Skeletal muscle cell (primary cell): ENCODE results near the gene CDC14B.
"Not testable (repeated sequence)": the region's sequence is repeated elsewhere in the genome, so short reads cannot be mapped to it uniquely, and the experiment has no call there.

Experiments used
- DNase-seq: peaks from one replicate; pipeline ENCODE4 v3.0.0-alpha.2; 2010; ENCODE audit warnings: low read depth
- H3K4me3 ChIP-seq: 2 replicates; pipeline ENCODE4 v1.5.1; 2011; ENCODE audit warnings: low read depth, mild to moderate bottlenecking, control low read depth, low read length, moderate library complexity

The CDC14B gene

DNA sequence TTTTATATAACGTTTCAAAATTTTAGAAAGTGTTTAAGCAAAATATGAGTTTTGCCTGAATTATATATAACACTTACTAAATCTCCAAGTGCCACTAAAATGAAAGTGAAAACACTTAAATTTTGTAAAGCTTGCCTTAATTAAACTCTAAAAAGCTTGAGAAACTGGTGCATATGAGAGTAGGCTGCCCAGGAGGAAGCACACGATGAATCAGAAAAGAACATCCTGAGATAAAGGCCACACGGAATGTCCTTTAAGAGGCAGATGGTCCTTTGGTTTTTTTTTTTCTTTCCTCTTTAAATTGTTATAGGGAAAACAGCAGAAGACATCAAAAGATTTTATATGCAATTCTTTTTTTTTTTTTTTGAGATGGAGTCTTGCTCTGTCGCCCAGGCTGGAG, 109.4 kb downstream of the CDC14B start:
- H3K4me3 ChIP-seq = no peak overlapping the region

DNA sequence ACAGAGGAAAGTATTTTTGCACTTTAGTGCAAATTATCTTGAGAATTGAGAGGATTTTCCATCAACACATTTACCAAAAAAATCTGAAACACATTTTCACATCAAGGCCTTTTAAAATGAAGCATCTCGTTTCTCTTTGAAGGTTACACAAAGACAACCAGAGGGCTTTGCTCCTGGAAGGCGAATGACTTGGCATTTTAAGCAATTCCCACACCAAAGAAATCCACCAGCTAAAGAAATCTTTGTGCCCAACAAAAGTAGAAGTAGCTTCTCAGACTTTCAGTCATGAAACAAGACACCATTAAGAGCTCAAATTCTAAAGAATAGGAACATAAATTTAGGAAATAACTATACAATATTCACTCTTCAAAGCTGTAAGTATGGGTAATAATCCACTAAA, 109.8 kb downstream of the CDC14B start:
- DNase-seq = no peak

More for the DNA sequence above, 109.4 kb downstream of the CDC14B start:
- no peak for DNase-seq

DNA sequence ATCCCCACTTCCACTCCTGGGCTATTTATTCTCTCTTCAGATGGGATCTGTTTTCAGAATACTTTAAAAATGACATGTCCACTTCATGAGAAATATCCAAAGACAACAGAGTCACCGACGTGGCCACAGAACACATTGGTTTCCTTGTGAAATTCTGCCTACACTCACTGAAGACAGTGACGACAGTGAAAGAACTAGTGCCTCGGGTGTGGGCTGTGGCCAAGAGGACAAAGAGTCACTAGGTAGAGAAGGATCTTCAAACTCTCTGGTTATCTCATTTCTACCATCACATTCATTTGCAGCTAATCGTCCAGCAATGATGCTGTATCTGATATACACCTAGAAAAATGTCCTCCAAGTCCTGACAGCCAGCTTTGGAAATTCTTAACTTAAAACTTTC, 110.6 kb downstream of the CDC14B start:
- DNase-seq = no peak
- no peak overlapping the region for H3K4me3 ChIP-seq

More for the DNA sequence above, 109.8 kb downstream of the CDC14B start:
- H3K4me3 ChIP-seq = no peak overlapping the region

DNA sequence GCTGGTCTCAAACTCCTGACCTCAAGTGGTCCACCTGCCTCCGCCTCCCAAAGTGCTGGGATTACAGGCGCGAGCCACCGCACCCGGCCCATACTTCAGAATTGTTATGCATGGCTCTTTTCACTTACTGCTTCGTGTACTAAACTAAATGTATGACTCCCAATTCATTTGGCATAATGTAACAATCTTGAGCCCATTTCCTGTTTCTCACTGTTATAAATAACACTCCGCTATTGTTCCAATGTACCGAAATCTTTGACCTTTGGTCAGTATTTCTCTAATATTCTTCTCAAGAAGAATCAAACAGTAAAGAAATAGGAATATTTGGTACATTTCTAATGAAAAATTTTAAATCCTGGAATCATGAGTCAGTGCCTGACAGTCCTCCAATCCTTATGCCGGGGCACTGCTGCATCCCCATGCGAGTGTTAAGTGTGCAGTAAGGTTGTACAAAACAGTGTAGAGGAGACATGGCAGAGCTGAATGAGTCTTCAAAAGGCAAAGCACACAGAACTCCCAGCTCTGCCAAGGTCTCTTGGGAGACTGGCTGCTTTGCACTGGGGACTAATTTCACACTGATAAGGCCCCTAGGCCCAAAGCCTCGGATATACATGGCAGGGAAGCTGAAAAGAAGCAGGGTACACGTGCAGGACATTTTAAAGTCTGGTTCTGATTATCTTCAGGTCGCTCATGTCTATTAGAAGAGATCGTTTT, 111.3 kb downstream of the CDC14B start:
- H3K4me3 ChIP-seq = no peak overlapping the region
- DNase-seq = no peak

DNA sequence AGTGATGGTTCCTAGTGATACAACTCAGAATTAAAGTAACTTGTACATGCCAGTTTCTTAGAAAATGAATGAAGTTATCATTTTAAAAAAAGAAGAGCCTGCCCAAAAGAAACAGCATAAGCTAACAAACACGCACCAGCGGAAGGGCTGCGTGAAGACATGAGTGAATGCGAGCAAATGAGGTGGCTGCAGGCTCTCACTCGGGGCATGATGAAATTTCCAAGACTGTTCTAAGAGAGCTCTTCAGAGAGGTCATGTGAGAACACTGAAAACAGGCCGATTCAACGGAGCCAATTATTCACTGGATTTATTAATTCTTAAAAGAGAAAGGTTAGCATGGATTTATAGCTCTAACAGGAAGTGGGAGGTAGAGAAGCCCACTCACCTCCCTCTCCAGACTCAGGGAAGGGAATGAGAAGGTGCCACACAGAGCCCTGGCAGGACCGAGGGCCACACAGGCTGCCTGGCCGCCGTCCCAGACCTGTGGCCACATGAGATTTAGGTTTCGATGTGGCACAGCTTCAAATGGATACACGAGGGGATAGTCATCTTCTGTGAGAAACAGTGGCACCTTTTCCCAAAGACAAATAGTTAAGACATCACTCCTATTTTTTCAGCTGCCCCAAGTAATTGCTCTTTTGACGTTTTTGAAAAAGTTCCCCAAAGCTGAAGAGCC, 114.2 kb downstream of the CDC14B start:
- DNase-seq = no peak
- no peak overlapping the region for H3K4me3 ChIP-seq

DNA sequence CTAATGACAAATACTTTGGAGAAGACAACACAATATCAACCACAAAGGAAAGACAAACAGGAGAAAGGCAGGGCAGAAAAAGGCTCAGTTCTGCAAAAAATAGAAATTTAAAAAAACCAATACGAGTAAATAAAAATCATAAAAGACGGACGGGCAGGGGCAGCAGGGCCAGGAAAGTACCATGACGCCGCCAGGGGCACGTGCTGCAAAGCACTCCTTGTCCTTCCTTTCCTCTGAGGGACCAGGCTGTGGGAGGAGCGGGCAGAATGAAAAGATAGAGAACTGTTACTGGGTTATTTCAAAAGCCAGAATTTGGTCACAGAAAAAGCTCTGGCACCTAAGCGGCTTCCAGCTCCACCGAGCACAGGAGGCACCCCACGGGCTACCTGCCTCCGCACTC, 115.7 kb downstream of the CDC14B start:
- no peak for DNase-seq
- no peak overlapping the region for H3K4me3 ChIP-seq

DNA sequence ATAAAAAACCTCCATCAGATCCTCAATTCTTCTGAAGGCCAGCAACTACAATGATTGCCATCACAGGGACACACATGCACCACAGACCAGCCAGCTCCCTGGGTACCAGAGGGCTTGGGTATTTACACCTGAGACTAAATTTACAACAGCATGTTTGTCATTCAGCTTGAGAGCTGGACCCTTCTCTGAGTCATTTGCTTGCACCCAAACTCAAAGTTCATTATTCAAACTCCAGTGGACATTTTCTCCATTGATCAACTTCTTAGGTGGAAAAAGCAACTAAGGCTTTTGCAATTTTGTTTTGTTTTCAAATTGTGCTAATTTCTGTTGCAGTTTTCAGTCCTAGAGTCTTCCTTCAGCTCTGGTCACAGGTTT, 116.3 kb downstream of the CDC14B start:
- DNase-seq, H3K4me3 ChIP-seq: not testable (repeated sequence)

DNA sequence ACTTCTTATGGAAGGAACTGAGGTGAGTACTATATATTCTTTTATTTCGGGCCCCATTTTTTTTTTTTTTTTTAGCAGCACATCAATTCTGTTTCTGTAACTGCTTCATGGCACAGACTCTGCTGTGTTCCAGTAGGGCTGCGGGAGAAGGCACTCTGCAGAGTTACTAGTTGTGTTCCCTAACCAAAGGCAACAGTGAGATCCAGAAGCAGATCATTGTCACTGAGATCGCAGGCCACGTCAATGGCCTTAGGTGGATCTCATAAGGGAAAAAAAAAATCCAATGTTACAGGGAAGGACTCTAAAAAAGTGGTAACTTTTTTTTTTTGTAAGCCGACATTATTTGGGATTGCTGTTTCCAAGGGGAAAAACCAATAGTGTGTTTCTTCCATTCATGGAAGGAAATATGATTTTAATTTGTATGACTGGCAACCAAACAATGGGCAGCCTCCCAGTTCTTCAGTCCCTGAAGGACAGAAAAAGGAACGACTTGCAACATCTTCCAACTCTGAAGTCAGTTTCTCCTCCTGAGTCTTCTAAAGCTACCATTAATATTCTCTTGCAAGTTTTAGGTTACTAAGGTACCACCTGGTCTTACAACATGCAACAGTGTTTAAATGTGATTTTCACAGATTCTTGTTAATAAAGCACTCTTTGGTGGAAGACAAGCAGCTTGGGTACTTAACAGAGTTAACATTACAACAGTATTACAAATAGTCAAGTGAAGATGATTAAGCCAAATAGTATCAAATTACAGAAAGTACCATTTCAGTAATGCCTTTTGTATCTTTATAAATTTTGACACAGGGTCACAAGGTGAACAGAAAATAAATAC, 116.9 kb downstream of the CDC14B start:
- H3K4me3 ChIP-seq = no peak overlapping the region
- DNase-seq = no peak

DNA sequence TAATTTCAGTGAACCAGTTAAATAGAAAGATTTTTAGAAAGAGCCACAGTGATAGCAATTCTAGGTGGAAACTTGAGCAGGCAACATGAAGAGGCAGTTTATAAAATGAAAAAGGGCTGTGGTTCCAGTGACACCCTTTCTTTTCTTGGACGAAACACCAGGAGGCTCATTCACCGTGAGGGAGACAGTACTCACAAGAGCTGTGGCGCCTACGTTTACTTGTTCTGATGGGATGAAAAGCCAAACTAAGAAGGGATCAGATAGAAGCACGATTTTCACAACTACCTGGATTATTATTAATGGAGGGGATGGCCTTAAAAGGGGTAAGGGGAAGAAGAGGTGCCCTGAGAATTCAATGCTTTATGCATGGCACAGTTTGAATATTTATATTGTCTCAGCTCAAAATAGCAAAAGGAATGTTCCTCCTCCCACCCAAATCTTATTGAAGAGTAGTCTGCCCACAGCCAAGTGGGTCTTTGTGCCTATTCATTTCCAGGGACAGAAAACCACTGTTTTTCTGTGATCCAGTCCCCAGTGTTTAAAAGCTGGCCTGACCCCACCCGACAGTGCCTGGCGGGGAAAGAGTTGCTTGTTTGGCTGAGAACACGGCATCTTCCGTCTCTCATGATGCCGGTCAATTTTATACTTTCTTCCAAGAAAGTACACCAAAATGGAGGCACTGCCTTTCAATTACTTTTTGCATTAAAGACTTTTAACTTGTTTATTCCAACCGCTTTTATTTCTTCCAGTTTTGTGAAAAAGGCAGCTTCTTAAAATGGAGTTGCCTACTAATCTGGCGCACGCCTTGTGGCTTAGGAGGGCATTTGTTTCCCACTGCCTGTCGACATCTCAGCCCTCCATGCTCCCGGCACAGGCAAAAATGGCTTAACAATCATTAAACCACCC, 117.8 kb downstream of the CDC14B start:
- no peak for DNase-seq
- H3K4me3 ChIP-seq = no peak overlapping the region

DNA sequence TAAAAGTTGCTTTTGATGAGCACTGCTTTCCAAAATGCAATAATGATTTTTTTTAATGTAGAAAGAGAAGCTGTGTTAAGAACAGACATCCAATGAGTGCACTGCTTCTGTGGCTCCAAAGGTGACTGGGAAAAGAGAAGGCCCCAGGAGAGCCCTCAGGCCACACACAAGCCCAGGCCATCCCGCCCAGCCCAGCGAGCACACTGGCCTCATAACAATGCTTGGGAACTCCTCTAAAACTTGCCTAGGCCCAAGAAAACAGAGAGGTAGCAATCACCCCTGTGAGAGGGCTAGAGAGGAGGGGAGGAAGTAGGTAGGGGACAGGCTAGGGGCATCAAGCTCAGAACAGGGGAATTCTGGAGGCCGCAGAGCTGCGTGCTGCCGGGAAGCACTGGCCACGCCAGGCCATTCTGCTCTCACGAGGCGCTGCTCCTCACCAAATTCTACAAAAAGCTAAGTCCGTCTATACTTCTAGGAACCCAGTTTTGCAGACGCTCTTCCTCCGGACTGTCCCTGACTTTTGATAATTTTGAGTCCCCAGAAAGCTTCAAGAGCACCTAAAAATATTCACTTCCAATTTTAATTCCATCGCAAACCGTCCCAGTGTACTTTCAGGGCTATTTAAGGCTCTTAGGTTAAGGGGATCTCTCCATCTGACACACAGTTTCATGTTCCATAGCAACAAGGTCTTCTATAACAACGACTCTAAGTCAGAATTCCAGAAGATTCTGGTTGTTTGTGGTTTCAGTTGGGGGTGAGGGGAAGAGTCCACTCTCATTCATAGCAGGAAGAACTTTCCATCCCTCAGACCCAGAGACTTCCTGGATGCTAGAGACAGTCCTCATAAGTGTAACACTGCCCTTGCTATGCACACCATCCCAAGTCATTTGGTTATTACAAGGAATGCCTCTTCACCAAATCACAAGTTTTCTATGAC, 118.7 kb downstream of the CDC14B start:
- H3K4me3 ChIP-seq = no peak overlapping the region
- DNase-seq = no peak

DNA sequence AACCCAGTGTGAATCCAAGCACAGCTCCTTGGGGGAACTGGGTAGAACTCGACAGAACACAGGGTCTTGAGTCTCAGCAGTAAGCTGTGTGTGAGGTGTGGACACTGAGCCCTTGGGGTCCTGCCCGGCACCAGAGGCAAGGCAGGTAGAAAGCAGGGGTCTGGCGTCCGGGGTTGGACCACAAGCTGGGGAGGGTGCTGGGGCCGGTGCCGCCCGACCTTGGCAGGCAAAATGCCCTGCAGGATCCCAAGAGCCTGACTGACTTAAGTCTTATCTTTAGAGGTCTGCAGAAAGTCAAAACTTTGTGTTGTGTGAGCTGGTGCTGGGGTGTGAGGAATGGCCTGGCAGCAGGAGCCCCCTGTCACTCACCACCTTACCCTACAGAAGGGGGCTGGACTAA, 120.4 kb downstream of the CDC14B start:
- no peak overlapping the region for H3K4me3 ChIP-seq
- no peak for DNase-seq

DNA sequence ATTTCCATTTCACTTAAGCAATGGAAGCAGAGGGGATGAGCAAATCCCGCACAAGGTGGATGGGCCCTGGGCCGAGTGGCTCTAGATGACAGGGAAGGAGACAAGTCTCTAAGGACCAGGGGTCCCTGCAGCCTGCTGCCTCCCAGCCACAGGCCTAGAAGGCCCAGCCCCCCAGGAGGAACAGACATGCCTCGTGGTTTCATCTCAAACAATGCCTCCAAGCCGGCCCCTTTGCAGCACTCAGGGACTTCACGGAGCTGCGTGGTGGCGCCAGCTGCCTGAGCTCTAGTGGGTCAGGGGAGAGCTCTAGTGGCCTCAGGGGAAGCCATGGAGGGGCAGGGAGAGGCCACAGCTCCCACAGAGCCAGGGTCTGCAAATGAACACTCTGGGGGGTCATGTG, 120.8 kb downstream of the CDC14B start:
- DNase-seq = no peak

DNA sequence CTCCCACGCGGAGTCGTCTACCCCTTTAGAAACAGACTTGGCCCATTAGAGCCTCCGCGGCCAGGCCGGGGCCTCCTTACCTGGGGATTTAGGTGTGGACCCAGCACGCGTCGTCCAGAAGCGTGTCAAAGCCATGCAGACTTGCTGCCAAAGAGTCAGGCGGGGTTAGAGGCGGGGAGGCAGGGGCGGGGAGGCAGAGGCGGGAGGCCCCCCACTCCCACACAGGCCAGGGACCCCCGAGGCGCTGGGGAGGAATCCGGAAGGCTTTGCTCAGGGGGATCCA, 122.6 kb downstream of the CDC14B start:
- no peak for DNase-seq
- no peak overlapping the region for H3K4me3 ChIP-seq

More for the DNA sequence above, 120.8 kb downstream of the CDC14B start:
- H3K4me3 ChIP-seq = no peak overlapping the region

DNA sequence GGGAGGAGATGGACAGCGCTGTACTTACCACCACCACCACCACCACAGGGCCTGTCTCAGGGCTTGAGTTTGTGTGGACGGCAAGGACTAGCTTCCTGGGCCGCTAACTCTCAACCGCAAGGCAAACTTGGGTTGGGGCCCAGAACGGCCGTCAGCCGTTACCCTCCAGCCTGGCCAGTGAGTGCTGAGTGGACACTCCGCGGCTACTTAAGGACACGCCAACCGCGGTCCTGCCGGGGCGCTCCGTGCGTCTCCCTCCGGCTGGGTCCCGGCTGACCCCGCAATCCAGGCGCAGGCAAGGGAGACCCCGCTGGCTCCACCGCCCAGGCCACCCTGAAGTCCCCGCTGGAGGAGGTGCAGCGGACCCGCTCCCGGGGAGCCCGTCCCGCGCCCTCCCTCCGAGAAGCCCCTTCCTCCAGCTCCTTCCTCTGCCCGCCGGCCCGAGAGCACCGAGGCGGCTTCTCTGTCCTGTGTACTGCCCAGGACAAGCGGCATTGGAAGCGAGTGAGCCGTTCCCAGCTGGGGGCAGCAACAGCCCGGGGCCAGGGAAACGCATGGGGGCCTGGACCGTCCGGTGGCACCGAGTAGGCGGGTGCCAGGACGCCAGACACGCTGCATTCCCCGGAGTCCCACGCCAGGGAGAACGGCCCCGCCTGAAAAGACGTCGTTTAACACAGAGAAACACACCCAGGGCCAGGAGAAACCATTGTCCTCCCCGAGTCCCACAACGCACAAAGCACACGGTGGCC, 123.1 kb downstream of the CDC14B start:
- no peak overlapping the region for H3K4me3 ChIP-seq

DNA sequence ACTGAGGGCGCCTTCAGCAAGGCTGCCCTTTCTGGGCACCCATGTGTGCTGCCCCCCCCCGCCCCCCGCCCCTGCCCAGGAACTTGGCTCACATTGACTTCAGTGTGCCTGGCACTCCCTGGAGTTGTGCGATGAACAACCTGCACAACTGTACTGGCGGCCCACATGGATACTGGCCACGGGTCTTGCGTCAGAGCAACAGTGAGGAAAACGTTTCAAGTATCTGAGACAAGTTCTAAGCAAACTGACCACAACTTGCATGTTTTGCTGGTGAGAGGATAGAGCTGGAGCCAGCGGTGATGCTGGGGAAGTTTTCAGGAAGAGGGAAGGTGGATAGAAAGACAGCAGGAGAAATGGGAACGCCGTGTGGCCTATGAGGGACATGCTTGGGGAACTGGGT, 124.3 kb downstream of the CDC14B start:
- peak; percentile 58 for DNase-seq
- no peak overlapping the region for H3K4me3 ChIP-seq

More for the DNA sequence above, 123.1 kb downstream of the CDC14B start:
- DNase-seq = no peak

DNA sequence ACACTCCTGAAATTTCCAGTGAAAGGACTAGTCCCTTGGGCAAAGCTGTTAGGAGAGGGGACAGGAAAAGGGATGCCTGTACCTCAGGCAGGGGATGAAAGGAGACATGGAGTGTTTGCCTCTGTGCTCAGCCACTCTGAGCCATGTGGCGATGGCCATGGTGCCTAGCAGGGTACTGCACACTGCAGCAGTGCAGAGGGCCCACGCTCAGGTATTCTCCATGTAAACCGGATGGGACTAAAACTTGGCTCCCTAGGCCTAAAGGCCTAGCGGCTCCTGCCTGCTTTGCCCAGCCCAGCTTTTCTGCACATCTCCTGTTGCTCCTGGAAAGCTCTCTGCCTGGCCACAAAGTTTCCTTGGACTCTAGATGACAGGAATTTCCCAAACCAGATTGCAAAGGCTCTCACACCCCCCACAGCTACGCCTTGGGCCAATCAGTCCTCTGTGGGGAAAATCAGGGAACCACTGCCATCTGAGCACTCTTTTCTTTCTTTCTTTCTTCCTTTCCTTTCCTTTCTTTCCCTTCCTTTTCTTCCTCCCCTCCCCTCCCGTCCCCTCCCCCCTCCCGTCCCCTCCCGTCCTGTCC, 125.3 kb downstream of the CDC14B start:
- DNase-seq = no peak
- H3K4me3 ChIP-seq = no peak overlapping the region

DNA sequence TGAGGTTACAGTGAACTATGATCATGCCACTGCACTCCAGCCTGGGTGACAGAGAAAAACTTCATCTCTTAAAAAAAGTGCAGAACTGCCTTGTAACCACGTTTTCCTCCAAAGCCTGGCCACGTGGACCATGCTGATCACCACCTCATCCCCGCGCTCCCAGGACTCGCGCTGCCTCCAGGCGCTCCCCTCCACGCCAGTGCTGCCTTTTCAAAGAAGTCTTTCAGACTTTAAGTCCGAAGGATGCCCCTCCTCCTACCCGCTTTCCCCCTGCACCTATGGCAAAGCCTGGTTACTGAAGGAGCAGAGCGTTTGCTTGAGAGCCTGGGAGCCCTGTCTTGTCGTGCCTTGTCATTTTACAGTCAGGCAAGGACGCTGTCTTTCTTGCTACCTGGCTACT, 125.9 kb downstream of the CDC14B start:
- DNase-seq = no peak
- no peak overlapping the region for H3K4me3 ChIP-seq
